T follicular helper cell (primary cell): ENCODE measurements around the gene MRPS18A.

Experiments used
- DNase-seq: peaks from one replicate; pipeline ENCODE4 v3.0.0-alpha.2; 2020; ENCODE audit warnings: low read depth
- total RNA-seq, 2 experiments: gene quantifications; one replicate each; lab custom pipeline; 2026; lab: John Stamatoyannopoulos, UW

MRPS18A gene
- total RNA-seq, result 28.6 to 58.0 reads per million in 2 experiments

DNA sequence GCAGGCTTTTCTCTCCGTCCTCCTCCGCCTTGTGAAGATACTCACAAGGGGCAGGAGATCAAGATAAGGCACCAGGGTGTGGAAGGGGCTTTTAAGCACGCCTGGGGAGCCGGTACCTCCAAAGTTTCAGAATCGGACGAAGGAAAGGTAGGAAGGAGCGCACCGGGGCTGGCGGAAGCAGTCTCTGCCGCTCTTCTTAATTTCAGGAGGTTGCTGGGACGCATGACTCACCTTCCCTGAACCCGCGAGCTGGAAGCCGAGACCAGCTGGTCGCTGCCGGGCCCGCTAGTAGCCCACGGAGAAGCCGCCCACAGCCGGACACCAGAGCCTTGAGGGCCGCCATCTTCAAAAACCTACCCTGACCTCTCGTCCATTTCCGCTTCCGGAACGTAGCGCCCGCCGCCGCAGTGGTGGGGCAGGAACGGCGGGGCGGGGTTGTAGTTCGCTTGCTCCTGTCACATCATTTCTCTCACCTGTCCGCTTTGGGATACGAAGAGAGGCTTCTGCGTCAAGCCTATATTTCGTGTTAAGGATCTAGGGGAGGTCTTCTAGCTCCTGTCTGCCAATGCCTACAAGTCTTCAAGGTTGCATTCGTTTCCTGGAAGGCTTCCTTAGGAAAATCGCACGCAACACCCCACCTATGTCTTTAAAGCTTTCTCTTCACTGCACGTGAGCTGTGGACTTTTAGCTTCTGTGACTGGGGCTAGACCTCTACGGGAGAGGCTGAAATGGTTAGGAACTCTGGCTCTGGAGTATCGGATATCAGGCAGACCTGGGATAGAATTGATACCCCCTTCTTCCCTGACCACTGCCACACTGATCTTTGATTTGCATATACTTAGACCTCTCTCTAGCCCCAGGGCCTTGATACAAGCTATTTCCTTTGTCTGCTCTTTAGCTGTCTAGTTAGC is at the start of gene MRPS18A:
TSS of gene MRPS18A (minus strand) at position 355 of the 911 bp plus-strand sequence. CDS start at position 343, 12 bp downstream.
- DNase-seq, result peak; percentile 61

DNA sequence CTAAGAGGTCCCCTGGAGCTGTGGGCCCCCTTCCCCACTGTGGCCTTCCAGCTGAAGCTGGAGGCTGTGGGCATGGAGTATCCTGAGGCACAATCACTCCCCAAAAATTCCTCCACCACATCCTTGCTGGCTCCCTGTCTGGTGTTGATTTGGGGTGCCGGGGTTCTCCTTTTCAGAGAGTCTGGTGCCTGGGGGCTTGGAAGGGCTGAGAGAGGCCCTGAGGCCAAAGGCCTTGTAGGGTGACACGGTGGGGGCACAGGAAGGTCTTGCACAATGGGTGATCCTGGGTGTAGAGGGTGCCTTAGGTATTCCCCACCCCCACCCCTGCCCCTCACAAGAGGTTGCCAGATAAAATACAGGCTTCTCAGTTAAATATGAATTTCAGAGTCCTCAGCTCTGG is 49.3 kb upstream of the MRPS18A start:
- DNase-seq, result no peak

DNA sequence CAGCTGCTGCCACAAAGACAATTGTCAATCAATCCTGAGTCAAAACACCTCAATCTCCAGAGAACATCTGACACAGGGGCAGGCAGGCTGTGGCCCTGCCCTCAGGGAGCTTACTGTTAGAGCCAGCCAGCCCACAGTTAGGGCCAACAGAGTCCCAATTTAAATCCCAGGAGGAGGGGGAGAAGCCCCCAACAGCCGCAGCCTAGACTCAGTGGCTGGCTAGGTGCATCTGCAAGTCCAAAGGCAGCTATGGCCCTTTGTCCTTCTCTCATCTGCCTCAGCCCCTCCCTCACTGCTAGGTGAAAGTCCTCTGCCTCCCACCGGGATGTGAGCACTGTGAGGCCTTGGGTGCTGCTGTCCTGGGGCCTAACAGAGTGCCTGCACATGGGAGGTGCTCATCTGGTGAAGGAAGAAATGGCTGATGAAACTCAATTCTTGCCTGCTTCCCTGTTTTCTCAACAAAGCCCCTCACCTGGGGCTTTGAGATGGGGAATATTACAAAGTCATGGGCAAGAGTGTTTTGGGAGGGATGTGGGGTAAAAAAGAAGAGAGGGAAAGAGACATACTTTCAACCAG is 48.7 kb upstream of the MRPS18A start:
- DNase-seq, result no peak

DNA sequence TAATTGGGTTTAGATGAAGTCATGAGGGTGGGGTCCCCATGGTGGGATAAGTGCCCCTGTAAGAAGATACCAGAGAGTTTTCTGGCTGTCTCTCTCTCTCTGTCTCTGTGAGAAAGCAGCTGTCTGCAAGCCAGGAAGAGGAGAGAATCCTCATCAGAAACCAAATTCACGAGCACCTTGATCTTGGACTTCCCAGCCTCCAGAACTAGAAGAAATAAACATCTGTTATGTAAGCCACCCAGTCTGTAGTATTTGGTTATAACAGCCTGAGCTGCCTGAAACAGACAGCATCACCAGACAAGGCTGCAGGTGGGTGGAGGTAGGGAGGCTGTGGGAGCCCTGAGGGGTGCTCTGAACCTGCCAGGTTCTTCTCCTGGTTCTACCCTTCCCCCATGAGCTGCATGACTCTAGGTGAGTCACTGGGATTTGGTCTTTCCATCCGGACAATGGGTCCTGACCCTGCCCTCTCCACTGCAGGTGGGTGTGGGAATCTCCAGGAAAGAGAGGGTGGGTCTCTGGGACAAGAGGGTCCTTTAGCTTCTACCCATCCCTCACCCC is 48.1 kb upstream of the MRPS18A start:
- DNase-seq, result no peak

DNA sequence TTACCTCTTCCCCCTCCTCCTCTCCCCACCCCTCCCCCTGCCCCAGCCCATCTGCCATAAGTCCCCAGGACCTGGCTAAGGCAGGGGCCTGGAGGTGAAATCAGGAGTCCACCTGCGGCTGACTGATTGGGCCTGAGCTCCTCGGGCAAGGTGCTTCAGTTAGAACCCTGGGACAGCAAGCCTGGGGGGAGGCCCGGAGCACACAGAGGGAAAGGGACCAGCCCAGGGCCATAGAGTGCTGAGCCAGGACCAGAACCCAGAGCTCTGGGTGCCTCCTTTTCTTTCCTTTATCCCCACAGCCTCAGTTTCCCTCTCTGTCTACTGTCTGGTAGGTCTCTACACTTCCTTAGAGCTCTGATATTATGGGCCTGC is 46.7 kb upstream of the MRPS18A start:
- DNase-seq, result no peak

DNA sequence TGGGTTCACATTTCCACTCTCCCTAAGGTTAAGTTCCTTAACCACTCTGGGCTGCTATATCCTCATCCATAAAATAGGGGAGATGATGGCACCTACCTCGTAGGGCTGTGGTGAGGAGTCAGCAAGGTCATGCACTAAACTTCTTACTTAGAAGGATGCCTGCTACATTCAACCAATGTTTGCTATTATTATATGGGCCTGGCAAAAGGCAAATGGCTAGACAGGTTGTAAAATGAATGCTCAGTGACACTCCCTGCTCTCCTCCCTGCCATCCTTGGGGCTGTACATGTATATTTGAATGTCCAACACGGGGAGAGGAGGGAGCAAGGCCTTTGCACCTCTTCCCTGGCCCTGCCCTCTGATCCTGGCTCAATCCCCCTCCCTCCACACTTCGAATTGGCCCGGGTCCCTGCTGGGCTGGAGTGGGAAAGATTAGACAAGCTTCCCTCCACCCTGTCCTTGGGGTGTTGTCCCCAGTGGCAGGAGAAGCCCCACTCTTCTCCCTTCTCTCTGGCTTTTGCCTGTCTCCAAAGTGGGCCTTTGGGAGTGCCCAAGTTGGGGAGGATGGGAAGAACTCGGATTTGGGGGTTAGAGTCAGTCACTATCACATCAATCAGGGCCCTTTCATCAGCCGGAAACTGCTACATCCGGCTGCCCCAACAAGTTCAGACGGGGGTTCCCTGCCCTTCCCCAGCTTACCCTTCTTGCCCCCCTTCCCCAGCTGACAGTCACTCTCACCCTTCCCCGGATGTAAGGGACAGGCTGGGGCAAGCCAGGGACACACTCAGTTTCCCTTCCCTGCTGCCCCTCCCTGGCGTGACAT is 46.1 kb upstream of the MRPS18A start:
- no peak for DNase-seq

DNA sequence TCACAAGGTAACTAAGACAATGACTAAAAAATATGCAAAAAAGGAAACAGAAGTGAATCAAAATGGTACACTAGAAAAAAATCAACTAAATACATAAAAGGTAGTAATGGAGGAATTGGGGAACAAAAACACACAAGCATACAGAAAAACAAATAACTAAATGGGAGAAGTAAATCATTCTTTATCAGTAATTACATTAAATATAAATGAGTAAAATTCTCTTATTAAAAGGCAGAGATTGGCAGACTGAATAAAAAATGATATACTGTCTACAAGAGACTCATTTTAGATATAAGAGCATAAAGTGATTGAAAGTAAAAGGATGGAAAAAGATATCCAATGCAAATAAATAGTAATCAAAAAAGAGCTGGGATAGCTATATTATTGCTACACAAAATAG is 43.0 kb upstream of the MRPS18A start:
- no peak for DNase-seq

DNA sequence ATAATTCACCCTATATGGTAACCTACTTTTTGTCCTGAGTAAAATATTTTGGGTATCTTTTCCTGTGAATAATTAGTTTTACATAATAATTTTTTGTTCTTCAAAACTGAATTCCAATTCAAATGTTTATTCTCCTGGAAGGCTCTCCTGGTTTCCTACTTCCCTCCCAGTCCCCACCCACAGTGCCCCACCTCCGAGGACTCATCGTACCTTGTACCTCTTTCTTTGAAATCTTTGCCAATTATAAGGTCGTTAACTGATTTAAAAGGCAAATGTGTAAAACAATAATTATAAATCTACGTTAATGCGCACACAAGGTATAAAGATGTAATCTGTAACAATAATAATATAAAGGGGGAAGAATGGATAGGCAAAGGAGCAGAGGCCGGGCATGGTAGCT is 41.9 kb upstream of the MRPS18A start:
- DNase-seq, result no peak

DNA sequence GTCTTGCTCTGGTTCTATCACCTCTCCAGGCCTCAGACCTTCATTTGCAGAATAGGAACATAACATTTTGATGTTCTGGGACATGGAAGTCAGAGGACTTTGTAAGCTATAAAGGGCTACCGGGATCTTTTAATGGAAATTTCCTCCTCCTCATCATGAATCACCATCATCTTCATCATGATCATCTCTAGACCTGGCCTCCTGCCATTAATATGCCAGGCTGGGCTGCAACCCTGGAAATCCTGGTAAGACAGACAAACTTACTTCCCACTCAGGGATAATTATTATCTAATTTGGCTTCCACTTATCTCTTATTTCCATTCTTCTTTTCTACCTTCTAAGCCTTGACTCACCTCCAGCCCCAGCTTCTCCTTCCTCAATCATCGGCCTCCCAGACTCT is 41.0 kb upstream of the MRPS18A start:
- DNase-seq, result no peak

DNA sequence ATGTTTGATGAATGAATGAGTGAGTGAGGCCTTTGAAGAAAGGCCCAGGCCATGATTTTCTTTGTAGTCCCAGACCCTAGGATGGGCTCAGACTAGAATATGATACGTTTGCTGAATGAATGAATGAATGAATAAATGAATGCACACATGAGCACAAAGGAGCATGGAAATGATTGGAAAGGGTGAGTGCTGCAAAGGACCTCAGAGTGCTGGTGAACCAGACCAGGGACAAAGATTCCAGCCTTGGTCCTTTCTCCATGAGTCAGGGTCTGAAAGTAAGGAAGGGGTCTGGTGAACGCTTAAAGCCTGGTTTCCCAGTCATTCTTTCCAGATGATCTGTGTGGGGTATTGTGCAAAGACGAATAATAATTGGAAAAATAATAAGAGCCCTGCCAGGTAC is 40.0 kb upstream of the MRPS18A start:
- DNase-seq, result no peak

DNA sequence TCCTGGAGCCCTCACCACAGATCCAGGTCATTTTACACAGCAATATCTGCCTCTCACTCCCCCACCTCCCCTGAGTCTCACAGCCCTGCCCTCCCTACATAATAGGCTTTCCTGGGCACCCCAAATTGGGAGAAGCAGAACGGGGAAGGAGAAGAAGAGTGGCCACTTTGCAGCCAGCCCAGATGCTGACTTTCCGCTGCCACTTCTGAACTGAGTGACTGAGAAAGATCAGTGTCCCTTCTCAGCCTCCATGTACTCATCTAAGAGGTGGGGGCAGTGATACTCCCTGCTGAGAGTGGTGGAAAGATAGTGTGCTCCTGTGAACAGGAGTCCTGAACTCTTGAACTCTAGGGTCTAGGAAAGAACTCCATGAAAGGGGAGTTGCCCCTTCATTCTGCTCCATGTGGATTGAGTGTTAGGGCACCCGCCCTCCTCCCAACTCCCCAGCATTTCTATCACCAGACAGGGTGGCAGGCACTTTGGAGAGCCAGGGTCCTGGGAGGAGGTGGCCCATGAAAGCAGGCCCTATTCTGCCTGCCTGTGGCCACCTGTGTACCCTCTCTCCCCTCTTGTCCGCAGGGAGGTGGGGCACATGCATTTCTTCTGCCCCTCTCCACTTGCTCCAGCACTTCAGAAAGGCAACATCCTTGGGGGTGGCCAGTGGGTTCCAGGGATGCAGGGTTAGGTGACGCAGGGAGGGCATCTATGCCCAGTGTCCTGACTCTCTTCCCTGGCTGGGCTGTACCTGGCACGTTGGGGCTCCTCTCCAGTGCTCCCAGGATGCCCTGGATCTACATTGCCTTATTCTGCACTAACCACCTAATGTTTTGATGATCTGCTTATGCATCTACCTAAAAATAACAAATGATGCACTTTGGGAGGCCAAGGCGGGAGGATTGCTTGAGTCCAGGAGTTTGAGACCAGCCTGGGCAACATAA is 38.3 kb upstream of the MRPS18A start:
- no peak for DNase-seq

DNA sequence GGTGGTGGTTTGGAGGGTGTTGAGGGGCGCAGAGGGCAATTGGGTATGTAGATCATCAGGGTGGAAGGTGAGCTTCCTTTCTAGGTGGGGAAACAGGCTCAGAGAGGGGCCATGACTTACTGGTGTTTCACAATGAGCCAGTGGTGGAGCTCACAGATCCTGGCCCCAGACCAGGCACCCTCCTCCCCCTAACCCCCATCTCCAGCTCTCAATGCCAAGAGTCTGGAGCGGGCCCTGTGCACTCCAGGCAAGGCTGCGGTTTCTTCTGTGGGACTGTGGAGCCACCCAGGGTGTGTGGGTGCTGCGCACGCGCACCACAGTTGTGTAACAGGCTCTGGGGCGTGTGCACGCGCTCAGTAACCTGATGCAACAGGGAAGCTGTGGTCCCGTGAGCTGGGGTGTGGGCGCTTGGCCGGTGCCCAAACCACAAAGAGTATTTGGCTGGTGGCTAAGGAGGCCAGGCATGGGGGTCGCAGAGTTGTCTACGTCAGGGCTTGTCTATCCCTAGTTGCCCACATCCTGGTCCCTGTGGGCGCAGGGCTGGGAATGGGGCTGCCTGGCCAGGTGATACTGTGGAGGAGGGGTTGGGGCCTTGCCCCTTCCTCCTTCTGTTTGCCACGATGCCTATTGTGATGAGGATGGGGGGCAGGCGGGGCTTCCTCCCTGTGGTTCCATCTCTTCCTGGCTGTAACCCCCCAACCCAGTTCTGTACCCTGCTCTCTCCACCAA is 37.5 kb upstream of the MRPS18A start:
- DNase-seq, result peak; percentile 35

DNA sequence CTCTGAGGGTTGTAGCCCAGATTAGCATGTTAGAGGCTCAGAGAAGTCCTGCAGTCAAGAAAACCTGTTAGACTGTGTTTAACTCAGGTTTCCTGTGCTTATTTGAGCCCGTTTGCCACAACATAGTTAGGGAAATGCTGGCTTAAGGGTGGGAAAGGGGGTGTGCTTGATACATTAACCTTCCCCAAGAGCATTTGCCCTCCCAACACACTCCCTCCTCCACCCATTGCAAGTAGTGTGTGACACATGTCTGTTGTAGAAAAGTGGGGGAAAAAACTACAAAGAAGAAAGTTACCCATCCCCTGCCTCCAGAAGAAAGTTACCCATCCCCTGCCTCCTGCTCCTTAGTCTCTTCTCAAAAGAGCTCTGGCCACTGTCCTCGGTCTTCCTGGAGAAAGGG is 36.8 kb upstream of the MRPS18A start:
- DNase-seq, result no peak

DNA sequence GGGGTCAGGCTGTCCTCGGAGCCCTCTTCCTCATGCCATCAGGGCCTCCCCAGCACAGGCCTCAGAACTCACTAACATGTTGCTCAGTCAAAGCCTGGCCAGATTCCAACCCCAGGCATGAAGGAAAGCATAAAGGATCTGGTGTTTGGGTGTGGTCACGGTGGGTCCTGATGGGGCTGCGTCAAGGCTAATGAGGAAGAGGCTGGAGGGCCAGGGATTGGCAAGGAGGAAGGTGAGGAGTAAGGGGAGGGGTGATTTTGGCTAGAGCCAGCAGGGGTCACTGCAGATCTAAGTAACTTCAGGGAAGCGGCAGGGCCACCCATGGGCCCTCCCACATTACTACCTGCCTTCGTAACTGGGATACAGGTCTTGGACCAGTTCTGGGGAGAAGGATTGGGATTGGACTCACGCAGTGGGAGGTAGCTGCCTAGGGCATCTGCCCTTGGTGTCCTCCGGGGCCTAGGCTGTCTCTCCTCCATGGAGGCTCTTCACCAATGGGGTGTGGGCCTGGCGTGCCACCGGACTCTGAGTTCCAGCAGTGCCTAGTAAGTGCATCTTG is 36.2 kb upstream of the MRPS18A start:
- DNase-seq, result peak; percentile 42

DNA sequence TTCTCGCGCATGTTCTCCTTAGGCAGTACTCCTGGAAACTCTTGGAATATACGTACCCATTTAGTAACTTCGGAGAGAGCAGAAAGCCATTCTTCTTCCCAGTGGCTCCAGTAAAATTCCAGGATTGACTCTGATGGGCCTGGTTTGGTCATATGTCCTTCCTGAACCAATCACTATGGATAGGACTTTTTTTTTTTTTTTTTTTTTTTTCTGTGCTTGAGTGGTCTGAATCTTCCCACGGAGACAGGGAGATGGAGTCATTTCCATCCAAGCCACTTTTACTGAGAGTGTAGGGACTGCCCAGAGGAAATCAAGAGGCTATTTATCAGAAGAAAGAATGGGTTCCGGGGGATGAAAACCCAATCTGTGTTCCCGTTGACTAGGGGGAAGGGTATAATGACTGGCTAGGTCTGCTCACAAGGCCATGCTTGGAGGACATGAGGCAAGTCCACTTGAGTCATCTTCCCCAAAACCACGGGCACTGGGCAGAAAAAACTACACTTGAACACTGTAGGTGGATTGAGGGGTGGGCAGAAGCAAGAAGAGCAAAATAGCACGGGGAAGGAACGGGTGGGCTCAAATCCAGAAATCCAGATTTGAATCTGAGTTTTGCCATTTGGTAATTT is 35.4 kb upstream of the MRPS18A start:
- no peak for DNase-seq

DNA sequence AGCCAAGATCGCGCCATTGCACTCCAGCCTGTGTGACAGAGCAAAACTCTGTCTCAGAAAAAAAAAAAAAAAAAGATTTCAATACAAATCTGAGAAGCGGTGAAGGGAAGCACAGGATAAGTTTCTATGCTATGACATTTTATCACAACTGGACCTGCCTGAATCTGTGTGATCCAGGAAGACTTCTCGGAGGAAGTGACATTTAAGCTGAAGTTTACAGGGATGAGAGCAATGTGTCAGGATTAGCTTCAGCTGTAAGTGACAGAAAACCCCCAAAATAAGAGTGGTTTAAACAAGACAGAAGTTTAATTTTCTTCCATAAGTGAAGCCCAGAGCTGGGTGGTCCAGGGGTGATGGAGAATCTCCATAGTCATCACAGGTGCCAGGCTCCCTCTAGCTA is 33.4 kb upstream of the MRPS18A start:
- DNase-seq, result no peak

DNA sequence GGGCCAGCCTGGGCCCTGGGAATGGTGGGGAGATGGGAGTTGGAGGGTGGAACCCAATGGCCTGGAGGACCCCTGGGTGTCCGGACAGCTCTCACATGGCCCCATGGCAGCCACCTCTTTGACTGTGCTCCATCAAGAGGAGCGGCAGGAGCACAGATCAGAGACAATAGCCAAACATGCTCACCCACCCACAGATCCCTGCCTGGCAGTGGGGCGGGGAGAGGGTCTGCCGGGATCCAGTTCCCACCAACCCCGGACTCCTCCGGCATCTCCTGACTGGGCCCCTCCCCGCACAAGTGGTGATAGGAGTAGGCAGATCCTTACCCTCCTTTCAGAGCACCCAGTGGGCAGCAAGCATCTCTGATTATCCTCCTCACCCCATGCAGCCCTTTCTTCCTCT is 31.9 kb upstream of the MRPS18A start:
- DNase-seq, result no peak

DNA sequence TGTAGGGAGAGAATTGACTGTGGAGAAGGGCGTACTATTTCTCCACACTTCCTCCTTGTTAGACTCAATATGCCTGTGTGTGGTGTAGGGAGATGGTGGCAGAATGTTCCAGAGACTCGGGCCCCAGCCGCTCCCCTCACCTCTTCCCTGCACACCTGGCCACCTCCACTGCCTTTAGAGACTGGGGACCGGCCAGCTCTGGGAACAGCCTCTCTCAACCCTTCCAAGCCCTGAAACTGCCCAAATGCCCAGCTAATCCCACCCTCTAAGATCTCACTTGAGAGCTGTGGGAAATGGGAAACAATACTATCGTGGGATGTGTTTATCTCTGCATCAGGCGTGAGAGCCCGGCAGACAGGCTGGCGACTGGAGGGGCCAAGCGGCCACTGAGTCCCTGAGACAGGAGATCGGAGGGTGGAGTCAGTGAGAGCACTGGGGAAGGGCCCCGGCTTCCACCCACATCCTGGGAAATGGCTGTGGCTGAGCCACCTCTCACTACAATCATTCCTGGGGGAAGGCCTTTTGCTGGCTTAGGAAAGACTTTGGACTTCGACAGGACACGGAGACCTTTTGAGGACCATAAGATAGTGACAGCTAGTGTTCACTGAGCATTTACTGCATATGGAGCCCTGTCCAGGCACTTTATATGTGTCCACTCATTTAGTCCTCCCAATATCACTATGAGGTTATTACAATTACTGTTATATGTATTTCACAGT is 31.0 kb upstream of the MRPS18A start:
- DNase-seq, result no peak

DNA sequence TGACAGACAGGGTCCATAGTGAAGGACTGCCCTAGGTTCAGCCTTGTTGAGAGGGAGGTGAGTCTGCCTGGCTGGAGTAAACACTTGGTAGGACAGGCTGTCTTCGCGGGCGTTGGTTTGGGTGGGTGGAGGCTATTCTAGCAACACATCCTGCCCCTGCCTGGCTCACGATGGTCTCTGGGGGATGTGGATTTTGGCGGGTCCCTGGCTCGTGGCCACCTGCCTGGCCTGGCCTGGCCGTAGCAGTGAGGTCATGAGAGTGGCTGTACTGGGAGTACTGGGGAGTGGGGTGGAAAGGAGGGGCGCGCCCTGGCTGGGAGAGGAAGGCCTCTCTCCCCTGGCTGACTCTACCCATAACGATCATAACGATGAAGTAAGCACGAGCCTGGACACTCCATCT is 30.2 kb upstream of the MRPS18A start:
- no peak for DNase-seq
